T-helper 9 cell (primary cell): Measurements from ENCODE around the gene RPL22.

Source experiments
- DNase-seq: peaks from one replicate; pipeline ENCODE4 v3.0.0-alpha.2; 2020

RPL22 gene

DNA sequence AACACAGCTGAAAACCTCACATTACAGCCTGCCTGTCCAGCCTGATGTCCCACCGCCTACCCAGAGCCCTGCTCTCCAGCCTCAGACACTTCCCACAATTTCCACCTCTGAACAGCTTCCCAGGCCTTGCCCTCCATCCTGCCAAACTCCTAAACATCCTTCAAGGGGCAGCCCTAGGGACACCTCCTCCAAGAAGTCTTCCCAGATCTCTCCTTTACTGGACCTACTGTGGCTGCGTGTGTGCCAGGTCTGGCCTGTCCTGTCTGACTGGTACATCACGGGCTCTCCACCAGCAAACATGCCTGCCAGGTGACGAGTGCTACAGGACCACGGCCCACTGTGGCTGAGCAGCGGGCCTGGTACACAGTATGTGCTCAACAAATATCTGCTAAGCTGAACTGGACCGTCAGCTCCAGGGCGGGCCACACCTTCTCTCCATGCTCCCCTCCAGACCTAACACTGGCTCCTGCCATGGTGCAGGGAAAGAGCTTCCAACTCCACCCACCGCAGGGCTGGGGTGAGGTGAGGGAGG is 48.0 kb downstream of the RPL22 start:
- DNase-seq: no peak

DNA sequence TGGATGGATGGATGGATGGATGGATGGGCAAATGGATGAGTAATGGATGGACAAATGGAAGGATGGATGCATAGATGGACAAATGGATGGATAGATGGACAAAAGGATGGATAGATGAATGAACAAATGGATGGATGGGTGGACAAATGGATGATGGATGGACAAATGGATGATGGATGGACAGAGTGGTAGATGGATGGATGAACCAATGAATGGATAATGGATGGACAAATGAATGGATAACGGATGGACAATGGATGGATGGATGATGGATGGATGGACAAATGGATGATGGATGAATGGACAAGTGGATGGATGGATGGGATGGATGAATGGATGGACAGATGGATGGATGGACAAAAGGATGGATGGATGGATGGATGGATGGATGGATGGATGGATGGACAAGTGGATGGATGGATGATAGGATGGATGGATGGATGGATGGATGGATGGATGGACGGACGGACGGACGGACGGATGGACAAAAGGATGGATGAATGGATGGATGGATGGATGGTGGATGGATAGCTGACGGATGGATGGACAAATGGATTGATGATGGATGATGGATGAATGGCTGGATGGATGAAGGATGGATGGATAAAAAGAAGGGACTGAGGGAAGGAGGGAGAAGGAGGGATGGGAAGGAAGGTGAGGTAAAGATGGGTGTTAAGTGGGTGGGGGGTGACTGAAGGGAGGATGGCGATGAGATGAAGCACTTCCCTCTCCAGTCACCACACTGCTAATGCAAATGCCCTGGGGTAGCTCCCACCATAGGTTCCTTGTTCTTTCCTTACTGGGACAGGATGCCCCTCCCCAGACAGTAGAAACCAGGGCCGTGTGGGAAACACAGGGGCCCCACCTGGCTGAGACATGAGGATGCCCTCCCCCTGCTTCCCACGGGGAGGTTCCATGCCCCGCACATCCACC is 49.1 kb downstream of the RPL22 start:
- no peak for DNase-seq

DNA sequence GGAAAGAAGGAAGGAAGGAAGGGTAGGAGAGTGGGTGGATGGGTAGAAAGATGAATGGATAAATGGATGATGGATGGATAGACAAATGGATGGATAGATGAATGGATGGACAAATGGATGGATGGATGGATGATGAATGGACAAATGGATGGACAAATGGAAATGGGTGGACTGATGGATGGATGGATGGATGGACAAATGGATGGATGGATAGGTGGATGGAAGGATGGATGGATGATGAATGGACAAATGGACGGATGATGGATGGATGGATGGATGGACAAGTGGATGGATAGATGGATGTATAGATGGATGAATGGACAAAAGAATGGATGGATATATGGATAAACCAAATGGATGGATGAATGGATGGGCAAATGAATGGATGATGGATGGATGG is 49.8 kb downstream of the RPL22 start:
- DNase-seq: no peak

DNA sequence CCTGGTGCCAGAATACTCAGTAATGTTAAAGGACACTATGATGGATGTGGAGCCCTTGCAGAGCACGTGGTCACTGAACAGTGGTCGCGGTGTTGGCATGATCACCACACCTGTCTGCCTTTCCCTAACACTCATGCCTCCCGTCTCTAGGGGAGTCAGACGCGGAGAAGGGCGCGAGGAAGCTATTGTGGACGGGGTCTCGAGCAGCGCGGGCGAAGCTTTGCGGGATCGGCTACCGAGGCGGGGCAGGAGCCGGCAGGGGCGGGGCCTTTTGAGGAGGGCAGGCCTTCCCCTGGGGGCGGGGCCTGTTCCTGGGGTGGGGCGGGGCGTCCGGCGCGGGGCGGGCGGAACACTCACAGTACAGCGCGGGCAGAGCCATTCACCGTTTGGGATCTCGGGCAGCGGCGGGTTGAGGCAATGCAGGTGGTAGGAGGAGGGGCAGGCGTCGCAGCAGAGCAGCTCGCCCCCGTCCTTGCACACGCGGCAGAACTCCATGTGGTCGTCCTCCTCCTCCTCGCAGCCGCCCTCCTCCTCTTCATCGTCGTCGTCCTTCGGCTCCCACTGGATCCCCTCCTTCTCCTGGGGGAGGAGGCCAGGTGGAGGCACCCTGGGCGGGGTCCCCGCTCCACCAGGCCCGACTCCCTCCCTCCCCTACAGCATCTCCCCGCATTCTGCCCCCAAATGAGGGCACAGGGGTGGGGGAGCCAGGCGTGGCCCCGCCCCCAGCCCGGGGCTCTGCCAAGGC is 50.7 kb downstream of the RPL22 start:
- DNase-seq: peak; percentile 48

DNA sequence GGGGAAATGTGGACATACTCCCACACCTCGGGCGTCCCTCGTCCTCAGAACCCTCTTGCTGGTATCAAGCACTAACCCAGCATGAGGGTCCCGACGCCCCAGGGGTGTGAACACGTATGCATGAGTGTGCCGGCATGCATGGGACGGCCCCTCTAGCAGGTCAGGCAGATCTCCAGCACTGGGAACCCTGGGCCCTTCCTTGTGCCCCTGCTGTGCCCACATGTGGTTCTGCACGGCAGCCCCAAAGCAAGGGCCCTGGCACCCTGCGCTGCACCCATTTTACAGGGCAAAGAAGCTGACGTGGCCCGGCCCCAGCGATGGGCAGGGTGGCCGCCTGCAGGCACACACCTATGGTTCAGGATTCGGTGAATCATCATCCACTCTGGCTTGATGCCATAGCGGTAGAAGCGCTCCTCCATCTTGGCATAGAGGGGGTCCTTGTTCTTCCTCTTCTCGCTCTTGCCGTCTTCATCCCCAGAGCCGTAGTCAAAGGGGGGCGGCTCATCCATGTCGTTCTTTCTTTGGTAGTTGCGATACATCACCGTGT is 53.5 kb downstream of the RPL22 start:
- DNase-seq: no peak

DNA sequence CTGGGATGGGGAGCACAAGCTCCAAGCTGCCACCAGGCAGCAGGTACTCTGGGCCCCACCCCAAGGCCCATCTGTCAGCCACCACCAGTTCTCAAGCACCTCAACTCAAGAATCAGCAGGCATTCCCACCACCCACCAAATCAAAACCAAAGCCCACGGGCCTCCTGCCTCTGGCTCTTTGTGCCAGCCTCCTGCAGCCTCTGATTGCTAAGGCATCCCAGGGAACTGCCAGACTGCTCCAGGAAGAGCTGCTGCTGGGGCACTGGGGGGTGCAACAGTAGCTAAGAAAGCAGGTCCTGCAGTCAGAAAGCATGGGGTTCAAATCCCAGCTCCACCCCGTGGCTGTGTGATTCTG is 54.0 kb downstream of the RPL22 start:
- DNase-seq: no peak

DNA sequence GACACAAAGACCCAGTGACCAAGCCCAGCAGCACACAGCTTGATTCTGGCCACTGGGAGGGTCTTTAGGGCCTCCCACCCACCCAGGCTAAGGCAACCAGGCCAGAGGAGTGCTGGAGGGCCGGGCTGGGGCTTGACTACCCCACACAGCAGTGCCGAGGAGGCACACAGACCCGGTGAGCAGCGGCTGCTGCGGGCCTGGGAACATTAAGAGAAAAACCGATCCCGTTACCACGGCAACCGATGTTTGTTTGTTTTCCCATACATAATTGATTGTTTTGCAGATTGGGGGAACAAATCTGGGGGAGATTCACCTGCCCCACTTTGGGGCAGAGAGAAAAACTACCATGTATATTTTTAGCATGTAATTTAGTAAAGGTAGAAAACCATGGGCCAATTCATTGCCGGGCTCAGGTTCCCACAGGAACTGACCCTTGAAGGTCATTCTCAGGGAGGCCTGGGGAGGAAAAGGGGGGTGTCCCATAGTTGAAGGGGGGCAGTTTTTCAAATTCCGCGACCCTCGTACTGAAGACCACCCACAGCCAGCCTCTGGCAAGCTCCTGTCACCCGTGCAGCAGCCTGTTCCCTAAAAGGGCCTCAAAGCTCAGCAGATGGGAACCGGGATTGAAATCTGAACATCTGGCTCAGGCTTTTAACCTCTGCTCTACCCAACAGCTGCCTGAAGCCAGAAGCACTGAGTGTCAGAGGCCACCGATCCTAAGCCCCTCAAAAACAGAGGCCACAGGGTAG is 54.6 kb downstream of the RPL22 start:
- DNase-seq: no peak

DNA sequence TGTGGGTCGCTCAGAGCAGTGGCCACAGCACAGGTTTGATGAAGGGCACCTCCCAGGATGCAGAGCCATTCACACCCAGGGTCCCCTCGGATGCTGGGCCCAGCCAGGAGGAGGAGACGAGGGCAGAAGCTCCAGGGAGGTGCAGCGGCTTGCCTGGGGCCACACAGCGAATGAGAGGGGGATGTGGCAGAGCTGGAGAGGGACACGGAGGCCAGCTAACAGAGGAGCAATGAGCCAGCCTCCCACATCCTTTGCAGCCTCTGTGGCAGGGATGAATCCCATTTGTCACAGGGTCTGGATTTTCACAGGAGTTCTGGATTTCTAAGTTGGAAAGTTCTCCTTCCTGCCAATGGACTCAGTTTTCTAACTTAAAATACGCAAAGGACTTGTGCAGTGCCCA is 55.2 kb downstream of the RPL22 start:
- no peak for DNase-seq

DNA sequence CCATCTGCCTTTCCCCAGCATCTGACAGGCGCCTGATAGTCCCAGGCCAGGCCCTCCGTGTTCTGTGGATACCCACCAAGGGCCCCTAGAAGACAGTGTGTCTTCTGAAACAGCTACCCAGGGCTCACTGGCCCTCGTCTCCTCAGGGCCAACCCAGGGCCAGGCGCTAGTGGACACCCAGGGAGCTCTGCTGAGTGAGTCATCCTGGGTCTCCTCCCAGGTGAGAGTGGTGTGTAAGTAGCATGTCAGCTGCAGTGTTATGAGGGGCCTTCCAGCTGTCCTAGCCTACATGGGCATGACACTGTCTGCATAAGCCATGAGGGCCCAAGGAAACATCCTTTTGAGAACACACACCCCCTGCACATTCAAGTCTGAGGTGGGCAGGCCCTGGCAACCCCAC is 56.0 kb downstream of the RPL22 start:
- DNase-seq: no peak

DNA sequence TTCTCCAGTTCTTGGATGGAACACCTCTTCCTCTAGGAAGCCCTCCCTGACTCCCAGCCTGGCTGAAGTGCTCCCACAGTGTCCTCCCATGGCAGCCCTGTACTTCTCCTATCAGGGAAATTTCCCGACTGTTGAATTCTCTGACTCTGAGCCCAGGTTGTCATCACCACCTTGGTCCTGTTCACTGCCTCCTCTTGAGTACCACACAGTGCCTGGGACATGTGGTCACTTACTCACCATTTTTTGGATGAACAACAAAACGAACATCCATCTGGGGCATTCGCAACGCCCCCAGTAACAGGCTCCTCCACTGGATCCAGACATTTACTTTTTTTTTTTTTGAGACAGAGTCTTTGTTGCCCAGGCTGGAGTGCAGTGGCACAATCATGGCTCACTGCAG is 56.7 kb downstream of the RPL22 start:
- DNase-seq: no peak

DNA sequence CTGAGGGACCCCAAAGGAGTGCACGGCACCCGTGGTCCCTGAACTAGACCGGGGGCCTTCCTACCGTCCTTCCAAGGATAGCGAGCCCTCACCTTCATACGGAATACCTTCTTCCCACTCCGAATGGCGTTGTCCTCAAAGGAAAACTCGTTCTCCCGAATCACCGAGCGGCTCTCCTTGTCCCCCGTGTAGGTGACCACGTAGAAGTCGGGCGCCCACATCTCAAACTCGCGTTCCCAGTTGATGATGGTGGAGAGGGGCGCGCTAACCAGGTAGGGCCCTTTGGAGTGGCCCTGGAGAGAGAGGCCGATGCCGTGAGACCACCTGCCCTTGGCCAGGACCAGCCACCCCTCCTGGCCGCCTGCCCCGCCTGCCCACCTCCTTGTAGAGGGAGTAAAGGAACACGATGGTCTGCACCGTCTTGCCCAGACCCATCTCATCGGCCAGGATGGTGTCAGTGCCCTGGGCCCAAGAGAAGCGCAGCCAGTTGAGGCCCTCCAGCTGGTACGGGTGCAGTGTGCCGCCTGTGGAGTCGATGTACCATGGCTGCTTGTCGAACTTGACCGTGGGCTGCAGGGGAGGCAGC is 57.3 kb downstream of the RPL22 start:
- DNase-seq: no peak

DNA sequence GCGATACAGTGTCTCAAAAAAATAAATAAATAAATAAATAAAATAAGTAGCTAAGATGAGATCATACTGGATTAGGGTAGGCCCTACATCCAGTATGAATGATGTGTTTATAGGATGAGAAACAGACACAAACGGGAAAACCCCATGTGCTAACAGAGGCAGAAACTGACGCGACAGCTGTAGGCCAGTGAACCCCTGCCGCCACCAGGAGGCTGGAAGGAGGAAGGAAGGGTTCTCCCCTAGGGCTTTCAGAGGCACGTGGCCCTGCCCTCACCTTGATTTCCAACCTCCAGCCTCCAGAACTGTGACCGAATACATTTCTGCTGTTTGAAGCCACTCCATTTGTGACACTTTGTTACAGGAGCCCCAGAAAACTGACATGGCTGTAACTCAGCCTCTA is 57.8 kb downstream of the RPL22 start:
- no peak for DNase-seq

DNA sequence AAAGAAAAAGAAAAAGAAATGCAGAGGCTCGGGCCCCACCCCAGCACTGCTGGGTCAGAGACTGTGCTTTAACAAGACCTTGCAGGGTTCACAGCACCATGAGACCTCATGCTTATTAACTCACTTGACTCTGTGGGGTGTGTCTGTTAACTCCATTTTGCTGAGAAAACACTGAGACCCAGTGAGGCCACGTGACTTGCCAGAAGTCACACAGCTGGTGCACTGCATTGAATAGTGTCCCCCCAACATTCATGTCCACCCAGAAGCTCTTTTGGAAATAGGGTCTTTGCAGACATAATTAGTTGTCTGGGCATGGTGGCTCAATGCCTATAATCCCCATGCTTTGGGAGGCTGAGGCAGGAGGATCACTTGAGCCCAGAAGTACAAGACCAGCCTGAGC is 59.0 kb downstream of the RPL22 start:
- DNase-seq: no peak

DNA sequence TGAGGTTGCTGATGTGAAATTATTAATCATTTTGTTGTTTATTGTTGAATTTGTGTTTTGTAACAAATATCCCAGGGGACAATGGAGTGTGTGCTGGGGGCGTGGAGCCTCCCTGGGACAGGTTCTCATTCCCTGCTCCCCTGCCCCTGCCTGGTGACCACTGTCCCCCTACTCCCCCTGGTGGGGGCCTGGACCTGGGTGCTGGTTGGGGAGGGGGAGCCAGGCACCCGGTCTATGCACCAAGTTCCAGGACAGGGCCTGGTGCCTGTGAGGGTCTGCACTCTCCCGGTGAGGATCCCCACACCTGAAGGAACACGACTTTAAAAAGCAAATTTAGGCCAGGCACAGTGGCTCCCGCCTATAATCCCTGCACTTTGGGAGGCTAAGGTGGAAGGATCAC is 61.6 kb downstream of the RPL22 start:
- no peak for DNase-seq

DNA sequence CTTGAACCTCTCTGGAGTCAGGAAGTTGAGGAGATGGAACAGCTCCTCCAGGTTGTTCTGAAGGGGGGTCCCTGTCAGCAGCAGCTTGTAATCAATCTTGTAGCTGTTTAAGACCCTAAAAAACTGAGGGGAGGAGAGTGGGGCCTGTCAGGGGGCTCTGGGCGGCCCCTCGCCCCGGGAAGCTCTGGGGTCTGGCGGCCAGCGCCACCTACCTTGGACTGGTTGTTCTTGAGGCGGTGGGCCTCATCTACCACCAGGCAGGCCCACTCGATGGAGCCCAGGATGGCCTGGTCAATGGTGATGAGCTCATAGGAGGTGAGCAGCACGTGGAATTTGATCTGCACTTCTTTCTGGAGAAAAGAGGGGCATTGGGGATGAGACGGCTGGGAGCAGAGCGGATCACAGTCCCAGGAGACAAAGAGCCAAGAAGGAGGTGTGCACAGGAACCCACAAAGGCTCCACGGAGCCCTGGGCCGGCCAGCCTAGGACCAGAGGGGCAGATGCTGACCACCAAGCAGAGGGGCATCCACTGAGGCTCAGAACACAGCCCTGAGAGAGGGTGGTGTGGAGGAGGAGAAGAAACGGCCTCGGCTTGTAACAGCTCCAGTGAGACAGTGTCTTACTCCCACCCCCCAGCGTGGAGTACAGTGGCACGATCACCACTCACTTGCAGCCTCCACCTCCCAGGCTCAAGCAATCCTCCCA is 62.7 kb downstream of the RPL22 start:
- DNase-seq: no peak
